CD4-positive, alpha-beta T cell treated with Interleukin-10 for 1 hour (primary cell): ENCODE measurements around the gene ZNF536.

Source experiments
- DNase-seq: peaks from one replicate; pipeline ENCODE4 v3.0.0-alpha.2; 2020

Gene ZNF536

GRCh38 chr19:30570194-30570593 is 198.0 kb downstream of the ZNF536 start:
- DNase-seq, result no peak

GRCh38 chr19:30577551-30578105 is 205.4 kb downstream of the ZNF536 start:
- no peak for DNase-seq

- DNase-seq, result no peak
Observed at GRCh38 chr19:30579419-30579818, 207.2 kb downstream of the ZNF536 start.

GRCh38 chr19:30580673-30581072 is 208.5 kb downstream of the ZNF536 start:
- DNase-seq, result no peak

- no peak for DNase-seq
Observed at GRCh38 chr19:30584090-30584489, 211.9 kb downstream of the ZNF536 start.

GRCh38 chr19:30587869-30588268 is 215.7 kb downstream of the ZNF536 start:
- DNase-seq, result no peak

- DNase-seq, result no peak
Observed at GRCh38 chr19:30590596-30591229, 218.5 kb downstream of the ZNF536 start.

- no peak for DNase-seq
Observed at GRCh38 chr19:30593356-30593755, 221.2 kb downstream of the ZNF536 start.

GRCh38 chr19:30593975-30594745 is 222.0 kb downstream of the ZNF536 start:
- no peak for DNase-seq

GRCh38 chr19:30596268-30596667 is 224.1 kb downstream of the ZNF536 start:
- no peak for DNase-seq

GRCh38 chr19:30596813-30597399 is 224.7 kb downstream of the ZNF536 start:
- no peak for DNase-seq

GRCh38 chr19:30598688-30599087 is 226.5 kb downstream of the ZNF536 start:
- DNase-seq, result no peak

- DNase-seq, result no peak
Observed at GRCh38 chr19:30602661-30603350, 230.6 kb downstream of the ZNF536 start.

GRCh38 chr19:30604657-30605056 is 232.5 kb downstream of the ZNF536 start:
- no peak for DNase-seq

- no peak for DNase-seq
Observed at GRCh38 chr19:30605333-30605732, 233.1 kb downstream of the ZNF536 start.

GRCh38 chr19:30606114-30607050 is 234.2 kb downstream of the ZNF536 start:
- no peak for DNase-seq
